HG02973 (cell line): ENCODE measurements around the gene FARP1.

ENCODE experiments used
- ATAC-seq: cut with Tn5 transposase; IDR thresholded peaks from one replicate; pipeline ENCODE4 v1.9.1; 2021; ENCODE audit warnings: moderate library complexity; ENCODE audit not compliant: unreplicated experiment

FARP1 gene

GRCh38 chr13:98305670-98306069 is 162.8 kb downstream of the FARP1 start:
- no peak for ATAC-seq

- no peak for ATAC-seq
Observed at GRCh38 chr13:98307463-98308085, 164.7 kb downstream of the FARP1 start.

DNA sequence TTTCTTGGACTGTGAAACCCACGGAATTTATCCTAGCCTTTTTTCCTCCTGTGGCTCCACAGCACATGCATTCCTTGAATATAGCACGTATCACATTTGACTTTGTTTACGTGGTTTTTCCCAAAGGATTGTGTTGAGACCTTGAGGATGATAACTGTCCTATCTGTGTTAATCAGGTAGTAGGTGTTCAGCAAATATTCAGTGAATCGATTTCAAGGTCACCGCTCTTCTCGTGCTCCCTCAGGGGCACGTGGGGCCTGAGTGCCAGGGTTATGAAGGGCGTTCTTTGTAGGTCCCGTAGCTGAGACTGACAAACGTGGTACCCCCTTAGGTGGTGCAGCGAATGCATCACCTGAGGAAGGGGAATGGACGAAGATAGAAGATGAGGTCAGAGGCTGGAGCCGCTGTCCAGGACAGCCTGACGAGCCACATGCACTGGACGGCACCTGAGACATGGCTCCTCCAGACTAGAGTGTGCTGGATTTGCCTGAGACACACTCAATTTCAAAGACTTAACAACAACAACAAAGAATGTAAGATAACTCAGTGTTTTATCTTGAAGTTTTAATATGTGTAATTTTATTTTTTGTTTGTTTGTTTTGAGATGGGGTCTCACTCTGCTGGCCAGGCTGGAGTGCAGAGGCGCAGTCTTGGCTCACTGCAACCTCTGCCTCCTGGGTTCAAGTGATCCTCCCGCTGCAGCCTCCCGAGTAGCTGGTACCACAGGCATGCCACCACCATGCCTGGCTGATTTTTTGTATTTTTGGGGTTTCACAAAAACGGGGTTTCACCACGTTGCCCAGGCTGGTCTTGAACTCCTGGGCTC is 165.4 kb downstream of the FARP1 start:
- ATAC-seq, result no peak

DNA sequence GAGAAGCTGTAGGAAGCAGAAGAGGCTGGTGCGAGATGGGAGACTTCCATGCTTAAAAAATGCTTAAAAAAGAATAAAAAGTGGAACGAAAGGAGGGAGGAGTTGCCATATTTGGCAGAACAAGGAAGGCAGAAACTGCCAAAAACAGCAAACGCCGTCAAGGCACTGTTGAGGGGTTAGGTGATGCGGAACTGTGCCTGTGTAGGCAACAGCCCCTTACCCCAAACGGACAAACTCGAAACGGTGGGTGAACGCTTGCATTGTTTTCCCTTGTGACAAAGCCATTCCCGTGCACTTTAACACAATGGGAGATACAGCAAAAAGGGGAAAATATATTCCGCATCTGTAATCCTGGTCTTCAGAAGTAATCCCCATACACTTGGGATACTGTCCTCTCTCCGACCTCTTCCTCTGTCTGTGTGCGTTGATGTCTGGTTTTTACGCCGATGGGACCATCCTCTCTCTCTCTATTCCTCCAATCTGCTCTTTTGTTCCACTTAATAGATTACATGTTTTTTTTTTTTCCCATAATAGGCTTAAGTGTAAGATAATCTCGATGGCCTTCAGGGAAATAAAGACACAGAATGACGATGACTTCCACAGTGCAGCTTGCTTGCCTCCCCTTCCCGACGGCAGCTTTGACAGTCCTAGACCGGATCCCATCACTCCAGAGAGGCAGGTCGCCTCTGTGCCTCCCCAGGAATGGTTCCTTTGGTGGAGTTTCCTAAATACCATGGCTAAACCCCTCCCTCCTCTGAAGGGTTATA is 166.9 kb downstream of the FARP1 start:
- ATAC-seq, result no peak

- ATAC-seq, result no peak
Observed at GRCh38 chr13:98310485-98311199, 167.7 kb downstream of the FARP1 start.

DNA sequence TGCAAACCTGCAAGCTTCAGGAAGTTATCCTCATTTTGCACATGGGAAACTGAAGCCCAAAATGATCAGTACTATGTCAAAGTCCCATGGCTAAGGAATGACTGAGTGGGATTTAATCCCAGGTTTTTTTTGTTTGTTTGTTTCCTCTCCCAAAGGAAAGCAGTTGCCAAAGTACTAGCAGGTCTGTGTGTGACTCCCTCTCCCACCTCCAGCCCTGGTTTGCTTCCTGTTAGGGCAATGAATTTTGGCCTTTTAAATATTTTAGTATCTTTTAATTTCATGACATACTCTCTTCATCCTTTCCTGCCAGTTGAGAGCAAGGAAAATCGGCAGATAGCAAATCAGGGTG is 168.3 kb downstream of the FARP1 start:
- no peak for ATAC-seq

DNA sequence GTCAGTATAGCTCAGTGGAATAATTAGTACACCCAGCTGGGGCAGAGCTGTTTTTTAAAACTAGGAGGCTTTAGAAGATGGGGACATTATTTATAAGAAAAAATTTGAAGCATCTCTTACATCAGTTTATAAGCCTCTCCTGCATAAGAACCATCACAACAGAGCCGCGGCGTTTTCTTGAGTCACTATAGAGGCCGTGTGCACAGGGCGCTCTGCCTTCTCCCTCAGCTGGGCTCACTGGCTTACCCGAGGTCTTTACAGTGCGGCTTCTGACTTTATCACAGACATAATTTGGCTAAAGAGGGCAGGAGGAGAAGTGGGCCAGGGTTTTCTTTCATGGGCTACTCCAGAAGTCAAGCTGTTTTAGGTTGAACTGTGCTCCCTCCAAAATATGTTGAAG is 169.7 kb downstream of the FARP1 start:
- ATAC-seq, result no peak

DNA sequence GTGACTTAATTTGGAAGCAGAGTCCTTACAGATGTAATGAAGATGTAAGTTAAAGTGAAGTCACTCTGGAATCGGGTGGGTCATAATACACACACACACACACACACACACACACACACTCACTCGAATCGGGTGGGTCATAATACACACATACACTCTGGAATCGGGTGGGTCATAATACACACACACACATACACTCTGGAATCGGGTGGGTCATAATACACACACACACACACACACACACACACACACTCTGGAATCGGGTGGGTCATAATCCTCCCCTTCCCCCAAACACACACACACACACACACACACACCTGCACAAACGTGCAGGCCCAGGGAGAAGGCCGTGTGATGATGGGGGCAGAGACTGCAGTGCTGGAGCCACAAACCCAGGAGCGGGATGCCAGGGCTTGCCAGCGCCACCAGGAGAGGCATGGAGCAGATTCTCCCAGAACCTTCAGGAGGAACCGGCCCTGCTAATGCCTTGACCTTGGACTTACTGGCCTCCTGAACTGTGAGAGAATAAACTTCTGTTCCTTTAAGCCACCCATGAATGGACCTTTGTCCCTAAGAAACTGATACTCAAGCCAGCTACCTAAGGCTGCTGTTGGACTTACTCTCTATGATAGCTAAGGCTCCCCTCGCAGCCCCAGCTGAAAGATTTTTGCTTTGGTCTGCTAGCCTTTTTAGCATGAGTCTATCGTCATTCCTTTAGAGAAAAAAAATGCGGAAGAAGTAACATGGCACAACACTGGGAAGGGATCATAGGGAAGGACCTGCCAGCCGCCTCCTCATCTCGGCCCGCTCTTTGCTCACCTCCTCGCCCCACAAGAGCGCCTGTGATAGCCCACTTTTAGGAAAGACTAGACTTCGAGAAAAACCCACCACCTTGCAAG is 170.4 kb downstream of the FARP1 start:
- ATAC-seq, result no peak

GRCh38 chr13:98313922-98314292 is 171.0 kb downstream of the FARP1 start:
- no peak for ATAC-seq

DNA sequence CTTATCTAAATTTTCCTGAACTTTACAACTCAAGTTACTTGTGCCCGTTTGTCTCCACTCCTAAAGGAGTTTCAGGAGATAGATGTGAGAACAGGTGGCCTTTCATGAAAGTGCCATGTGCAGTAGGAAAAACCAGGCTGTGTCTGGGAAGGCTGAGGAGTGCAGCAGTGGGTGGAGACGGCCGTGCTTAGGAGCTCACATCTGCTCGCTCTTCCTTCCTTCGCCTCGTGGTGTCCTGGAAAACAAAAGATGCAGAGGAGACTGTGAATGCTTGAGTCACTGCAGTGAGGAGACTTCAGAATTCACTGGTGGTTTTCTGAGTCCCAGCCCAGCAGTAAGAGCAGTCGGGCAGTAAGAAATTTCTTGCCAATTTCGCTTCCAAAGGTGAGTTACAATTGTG is 172.6 kb downstream of the FARP1 start:
- no peak for ATAC-seq

GRCh38 chr13:98315902-98316301 is 173.0 kb downstream of the FARP1 start:
- ATAC-seq, result no peak

- ATAC-seq, result no peak
Observed at GRCh38 chr13:98317573-98318171, 174.8 kb downstream of the FARP1 start.

DNA sequence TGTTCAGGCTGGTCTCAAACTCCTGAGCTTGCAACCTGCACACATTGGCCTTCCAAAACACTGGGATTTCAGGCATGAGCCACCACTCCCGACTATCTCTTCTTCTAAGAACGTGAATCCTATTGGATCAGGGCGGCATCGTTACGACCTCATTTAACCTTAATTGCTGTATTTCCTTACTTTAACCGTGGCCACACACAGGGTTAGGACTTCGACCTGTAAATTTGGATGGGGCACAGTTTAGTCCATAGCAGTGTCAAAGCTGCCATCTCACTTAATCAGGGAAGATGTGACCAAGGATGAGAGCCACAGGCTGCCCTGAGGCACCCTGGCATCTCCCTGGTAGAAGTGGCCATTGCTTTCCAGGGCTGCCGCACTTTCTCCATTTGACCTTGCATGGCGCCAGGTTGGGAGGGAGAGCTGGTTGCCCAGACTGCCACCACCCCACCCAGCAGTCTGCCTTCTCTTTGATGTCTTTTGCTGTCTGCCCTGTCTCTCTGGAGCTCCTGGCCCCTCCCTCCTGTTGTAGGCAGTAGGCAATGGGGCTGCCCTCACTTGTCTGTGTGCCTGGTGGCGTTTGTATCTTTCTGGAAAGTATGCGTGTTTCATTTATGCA is 175.5 kb downstream of the FARP1 start:
- ATAC-seq, result no peak

DNA sequence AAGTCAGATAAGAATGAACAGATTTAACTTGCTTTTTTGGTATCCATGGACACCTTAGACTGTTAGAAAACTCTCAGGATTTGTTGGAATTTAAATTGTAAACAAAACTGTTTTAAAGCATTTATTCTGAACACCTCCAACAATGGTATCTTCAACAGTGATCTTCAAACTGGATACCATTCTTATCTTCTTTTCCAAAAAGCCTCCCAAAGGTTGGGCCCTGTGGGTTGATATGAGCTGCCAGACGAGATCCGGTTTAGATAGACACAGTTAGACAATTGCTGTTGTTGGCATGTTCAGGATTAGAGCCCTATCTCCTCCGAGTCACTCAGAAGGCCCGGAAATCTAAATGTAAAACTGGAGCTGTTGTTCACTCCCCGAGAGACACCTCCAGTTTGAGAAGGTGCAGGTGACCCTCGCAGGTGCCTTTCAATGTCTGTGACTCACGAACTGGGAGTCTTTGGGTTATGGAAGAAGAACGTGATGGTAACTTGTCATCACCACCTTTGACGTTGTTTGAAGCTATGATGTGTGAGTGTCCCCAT is 177.7 kb downstream of the FARP1 start:
- ATAC-seq, result no peak

DNA sequence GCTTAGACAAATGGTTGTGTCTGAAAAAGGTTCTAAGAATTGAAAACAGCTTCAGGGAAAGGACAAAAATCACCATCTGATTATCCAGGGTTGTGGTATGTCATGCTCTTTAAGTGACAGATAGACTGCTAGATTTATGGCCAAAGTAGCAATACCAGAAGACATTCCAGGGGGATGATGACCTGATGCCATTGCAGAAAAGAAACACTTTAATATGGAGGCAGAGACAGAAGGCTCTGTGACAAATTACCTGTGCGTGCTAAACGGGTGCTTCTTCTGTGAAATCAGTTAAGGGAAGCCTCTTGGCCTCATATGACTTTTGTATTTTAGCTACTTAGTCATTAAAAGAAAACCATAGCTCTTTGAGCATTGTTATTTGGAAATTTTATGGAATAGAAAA is 178.5 kb downstream of the FARP1 start:
- no peak for ATAC-seq

- ATAC-seq, result no peak
Observed at GRCh38 chr13:98322091-98322718, 179.3 kb downstream of the FARP1 start.

DNA sequence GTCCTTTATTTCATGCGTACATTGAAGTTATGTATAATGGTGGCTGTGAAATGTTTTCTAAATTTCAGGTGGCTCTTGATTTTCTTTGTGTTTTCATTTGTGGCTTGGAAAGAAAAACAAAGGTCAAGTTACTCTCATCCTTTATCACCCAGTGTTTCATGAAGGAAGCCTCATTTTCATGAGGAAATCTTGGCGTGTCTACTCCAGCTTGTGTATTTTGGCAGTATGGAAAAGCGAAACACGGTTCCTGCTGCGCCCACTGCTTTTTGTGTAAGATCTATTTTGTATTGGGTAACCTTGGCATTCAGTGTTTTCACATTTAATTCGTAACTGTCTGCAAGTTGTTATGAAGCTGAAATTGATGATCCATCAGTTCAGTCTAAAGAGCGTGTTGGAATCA is 181.2 kb downstream of the FARP1 start:
- ATAC-seq, result no peak

GRCh38 chr13:98325724-98326123 is 182.8 kb downstream of the FARP1 start:
- ATAC-seq, result no peak

GRCh38 chr13:98326291-98326690 is 183.4 kb downstream of the FARP1 start:
- no peak for ATAC-seq
